Left lung (tissue), 10 donors: ENCODE data around the gene DYNLRB2. TPM values are rescaled to one million over a fixed set of nuclear protein-coding genes. Genes with fewer than 3 reads are reported as not detected.

Source experiments
- ATAC-seq: fragments of 200-7000 bp; cut with Tn5 transposase; one replicate; pipeline ENCODE4 v1.9.1; 2020; ENCODE audit warnings: moderate library complexity
- DNase-seq, 4 donors: peaks; one replicate each; pipeline ENCODE4 v3.0.0-alpha.2; 2013 to 2020
- H3K27ac ChIP-seq, 2 donors: fragments of 200-600 bp; sonication (generic) in 1 of 2; one replicate each; pipeline versions ENCODE4 v1.5.0 to v1.8.0; 2020 to 2021
- H3K27me3 ChIP-seq, 2 donors: fragments of 200-600 bp; sonication (generic) in 1 of 2; one replicate each; pipeline versions ENCODE4 v1.5.0 to v1.8.0; 2020 to 2021
- H3K36me3 ChIP-seq, 2 donors: fragments of 200-600 bp; sonication (generic) in 1 of 2; one replicate each; pipeline versions ENCODE4 v1.5.0 to v1.8.0; 2020 to 2021
- H3K4me1 ChIP-seq, 2 donors: fragments of 200-600 bp; one replicate each; pipeline ENCODE4 v1.8.0; 2021
- H3K4me3 ChIP-seq, 2 donors: fragments of 200-600 bp; sonication (generic) in 1 of 2; one replicate each; pipeline versions ENCODE4 v1.5.0 to v1.8.0; 2020 to 2021; ENCODE audit warnings: mild to moderate bottlenecking in 1 of 2
- H3K9me3 ChIP-seq, 2 donors: fragments of 200-600 bp; sonication (generic) in 1 of 2; one replicate each; pipeline versions ENCODE4 v1.5.0 to v1.8.0; 2020 to 2021
- intact Hi-C, 2 donors: fragments of 100-400 bp; cut with DNase I; formaldehyde crosslinking; loops; one replicate each; pipeline versions ENCODE4 v1.11.2 to v1.14.2; 2022
- polyA plus RNA-seq, 6 donors: library from polyadenylated mRNA; unstranded; fragments of 120-200 nt; gene quantifications; one replicate each; pipeline ENCODE4 v1.2.1, GENCODE V29; 2013; ENCODE audit not compliant: insufficient read length in 6 of 6
- total RNA-seq, 2 donors: library from RNA; stranded (reverse); fragmentation: NEBNext Ultra II Directional; extraction: Animal tissue kit (Norgen Biotek cat#: 25700); gene quantifications; one replicate each; pipeline ENCODE4 v1.2.1, GENCODE V29; 2021
- TF ChIP-seq, protein P1 (sequence below), 2 donors: fragments of 200-600 bp; sonication (generic) in 1 of 2; IDR thresholded peaks; one replicate each; pipeline versions ENCODE4 v1.5.0 to v1.8.0; 2021; ENCODE audit warnings: antibody characterized with exemption in 2 of 2
- donor health status: DM: no; HTN: yes; CAD: no.
- donor health status: DM: no; HTN: no; CAD: no.

DYNLRB2 gene
- total and polyA plus RNA-seq, 8 donors: 2.8 to 9.6 (median 7.4) TPM; not detected in 1

DNA sequence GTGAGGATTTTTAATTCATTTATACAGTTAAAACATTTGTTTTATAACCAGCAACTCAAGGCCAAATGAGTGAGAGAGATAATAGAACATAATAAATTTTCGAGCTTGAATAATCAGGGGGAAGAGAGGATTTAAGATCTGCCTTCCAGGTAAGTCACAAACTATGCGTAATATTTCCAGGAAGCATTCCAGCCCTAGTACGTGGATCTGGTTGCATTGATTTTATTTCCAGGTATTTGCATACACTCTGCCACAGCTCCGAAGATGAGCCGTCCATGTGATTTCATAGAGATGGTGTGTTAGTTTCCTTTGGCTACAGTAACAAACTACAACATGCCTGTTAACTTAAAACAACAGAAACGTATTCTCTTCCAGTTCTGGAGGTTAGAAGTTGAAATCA is 3.5 kb downstream of the DYNLRB2 start:
- TF ChIP-seq, protein P1, sequence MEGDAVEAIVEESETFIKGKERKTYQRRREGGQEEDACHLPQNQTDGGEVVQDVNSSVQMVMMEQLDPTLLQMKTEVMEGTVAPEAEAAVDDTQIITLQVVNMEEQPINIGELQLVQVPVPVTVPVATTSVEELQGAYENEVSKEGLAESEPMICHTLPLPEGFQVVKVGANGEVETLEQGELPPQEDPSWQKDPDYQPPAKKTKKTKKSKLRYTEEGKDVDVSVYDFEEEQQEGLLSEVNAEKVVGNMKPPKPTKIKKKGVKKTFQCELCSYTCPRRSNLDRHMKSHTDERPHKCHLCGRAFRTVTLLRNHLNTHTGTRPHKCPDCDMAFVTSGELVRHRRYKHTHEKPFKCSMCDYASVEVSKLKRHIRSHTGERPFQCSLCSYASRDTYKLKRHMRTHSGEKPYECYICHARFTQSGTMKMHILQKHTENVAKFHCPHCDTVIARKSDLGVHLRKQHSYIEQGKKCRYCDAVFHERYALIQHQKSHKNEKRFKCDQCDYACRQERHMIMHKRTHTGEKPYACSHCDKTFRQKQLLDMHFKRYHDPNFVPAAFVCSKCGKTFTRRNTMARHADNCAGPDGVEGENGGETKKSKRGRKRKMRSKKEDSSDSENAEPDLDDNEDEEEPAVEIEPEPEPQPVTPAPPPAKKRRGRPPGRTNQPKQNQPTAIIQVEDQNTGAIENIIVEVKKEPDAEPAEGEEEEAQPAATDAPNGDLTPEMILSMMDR (IDR thresholded peaks at IDR 0.05): no peak
- no peaks in the 10 kb centered on the region for H3K36me3 ChIP-seq
- H3K27me3 ChIP-seq: no peaks in the 10 kb centered on the region
- no peak overlapping the region for H3K4me3 ChIP-seq
- ATAC-seq (no peak), DNase-seq (no peak)
- intact Hi-C loops: loop anchor here in 1 of 2 donors (10.0 kb wide), 1 partner anchor 260 kb away; the partner anchor contains the start of gene CDYL2
- H3K4me1 ChIP-seq: peaks cover 0 to 4% of the 10 kb centered on the region in 2 donors
- no peak overlapping the region for H3K27ac ChIP-seq
- H3K9me3 ChIP-seq: no peaks in the 10 kb centered on the region

DNA sequence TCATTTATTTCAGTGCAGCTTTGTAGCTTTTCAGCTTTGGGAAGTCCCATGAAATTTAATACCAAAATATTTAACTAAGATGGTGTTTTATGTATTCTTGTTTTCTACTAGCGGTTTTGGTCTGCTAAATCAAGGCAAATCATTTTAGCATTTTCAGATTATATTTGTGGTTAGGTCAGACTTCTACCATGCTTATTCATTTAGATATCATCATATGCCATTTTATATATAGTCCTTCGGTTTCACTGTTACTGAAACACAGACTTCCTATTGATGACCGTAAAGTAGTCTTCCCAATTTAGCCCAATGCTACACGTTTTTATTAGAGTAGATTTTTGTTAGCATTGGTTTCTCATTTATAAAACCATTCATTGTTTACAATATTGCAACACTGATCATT is 5.5 kb downstream of the DYNLRB2 start:
- TF ChIP-seq, protein P1 (IDR thresholded peaks at IDR 0.05): no peak
- no peaks in the 10 kb centered on the region for H3K36me3 ChIP-seq
- no peak overlapping the region for H3K4me3 ChIP-seq
- no peaks in the 10 kb centered on the region for H3K9me3 ChIP-seq
- DNase-seq (no peak), ATAC-seq (no peak)
- no peak overlapping the region for H3K27ac ChIP-seq
- H3K27me3 ChIP-seq: no peaks in the 10 kb centered on the region
- intact Hi-C loops: loop anchor here in 1 of 2 donors (10.0 kb wide), 1 partner anchor 259 kb away; the partner anchor contains the start of gene CDYL2
- H3K4me1 ChIP-seq: no peaks in the 10 kb centered on the region

DNA sequence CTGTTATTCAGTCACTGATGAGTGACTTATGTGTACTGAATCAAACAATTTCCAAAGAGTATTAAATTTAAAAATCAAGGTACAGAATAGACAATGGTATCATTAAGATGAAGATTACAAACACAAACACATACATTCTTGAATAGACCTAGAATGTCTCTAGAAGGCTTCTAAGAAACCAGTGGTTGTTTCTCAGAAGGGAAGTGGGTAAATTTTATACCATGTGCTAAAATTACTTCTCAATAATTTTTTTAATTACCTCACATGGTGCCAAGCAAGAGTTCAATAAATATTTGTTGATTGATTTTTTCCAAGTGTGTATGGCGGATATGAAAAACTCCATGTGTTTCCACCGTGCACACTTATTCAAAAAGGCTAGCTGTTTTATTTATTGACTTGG is 6.4 kb downstream of the DYNLRB2 start:
- H3K4me1 ChIP-seq: no peaks in the 10 kb centered on the region
- no peak for DNase-seq
- no peaks in the 10 kb centered on the region for H3K27me3 ChIP-seq
- no peak for ATAC-seq
- intact Hi-C loops: loop anchor here in 1 of 2 donors (10.0 kb wide), 1 partner anchor 258 kb away; the partner anchor contains the start of gene CDYL2
- no peak overlapping the region for H3K27ac ChIP-seq
- TF ChIP-seq, protein P1 (IDR thresholded peaks at IDR 0.05): no peak
- H3K4me3 ChIP-seq: no peak overlapping the region
- no peaks in the 10 kb centered on the region for H3K9me3 ChIP-seq
- no peaks in the 10 kb centered on the region for H3K36me3 ChIP-seq

DNA sequence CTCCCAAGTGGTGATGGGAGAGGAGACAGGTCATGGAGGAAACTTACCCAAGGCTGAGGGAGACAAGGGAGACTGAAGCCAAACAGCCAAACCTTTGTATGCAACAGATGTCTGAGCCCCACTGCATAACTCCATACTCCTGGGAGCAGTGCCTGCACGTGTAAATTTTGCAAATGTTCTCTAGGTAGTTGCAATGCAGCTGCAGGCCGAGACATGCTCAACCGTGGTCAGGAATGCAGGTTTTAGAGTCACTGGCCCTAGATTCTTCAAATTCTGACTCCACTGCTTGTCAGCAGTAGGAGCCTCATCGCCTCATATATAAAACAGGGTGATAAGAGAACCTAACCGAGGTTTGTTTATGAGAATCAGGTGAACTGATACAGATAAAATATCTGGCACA is 11.5 kb downstream of the DYNLRB2 start:
- TF ChIP-seq, protein P1 (IDR thresholded peaks at IDR 0.05): no peak
- Histone ChIP-seq H3K36me3 (no peaks in the 10 kb centered on the region), H3K27ac (no peak overlapping the region), H3K4me3 (no peak overlapping the region), H3K27me3 (peaks cover 0 to 6% of the 10 kb centered on the region in 2 donors), H3K9me3 (no peaks in the 10 kb centered on the region), H3K4me1 (no peaks in the 10 kb centered on the region)
- DNase-seq: no peak
- no peak for ATAC-seq
- intact Hi-C loops: no loop called here

DNA sequence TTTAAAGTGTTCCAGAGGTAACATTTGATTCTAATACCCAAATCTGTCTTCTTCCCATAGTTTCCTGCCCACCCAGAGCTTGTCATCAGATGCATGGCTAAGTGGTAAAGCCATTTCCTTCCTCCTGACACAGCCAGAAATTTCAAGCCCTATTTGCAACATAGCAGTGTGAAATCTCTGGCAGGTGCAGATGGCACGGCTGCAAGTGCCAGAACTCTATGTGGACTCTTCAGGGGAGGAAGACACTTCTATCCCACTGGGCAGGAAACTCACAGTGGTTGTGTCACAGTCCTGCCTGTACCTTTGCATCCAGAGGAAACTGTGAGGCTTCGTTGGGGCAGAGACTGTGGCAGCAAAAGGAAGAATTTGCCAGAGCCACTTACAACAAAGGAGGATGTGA is 13.2 kb downstream of the DYNLRB2 start:
- no peak for ATAC-seq

More for the DNA sequence above, 13.2 kb downstream of the DYNLRB2 start:
- H3K9me3 ChIP-seq: no peaks in the 10 kb centered on the region
- peaks cover 0 to 6% of the 10 kb centered on the region in 2 donors for H3K27me3 ChIP-seq
- DNase-seq: no peak
- H3K27ac ChIP-seq: no peak overlapping the region
- no peaks in the 10 kb centered on the region for H3K4me1 ChIP-seq
- TF ChIP-seq, protein P1 (IDR thresholded peaks at IDR 0.05): no peak
- H3K4me3 ChIP-seq: no peak overlapping the region
- H3K36me3 ChIP-seq: no peaks in the 10 kb centered on the region
- intact Hi-C loops: no loop called here
